Myocyte (in vitro differentiated cells): ENCODE measurements around the gene FAF1. TPM values are rescaled to one million over a fixed set of nuclear protein-coding genes. Genes with fewer than 3 reads are reported as not detected.
A peak's percentile ranks its signal among the peaks of the same experiment; 100 is the strongest.

Source experiments
- DNase-seq: peaks from one replicate; pipeline ENCODE4 v3.0.0-alpha.2; 2012; ENCODE audit warnings: low read depth
- total RNA-seq: library from RNA; depleted of rRNA; stranded (reverse); fragments of >200 nt; gene quantifications from 2 replicates; pipeline ENCODE4 v1.2.3, GENCODE V29; 2014

Gene FAF1
- total RNA-seq, 1 donor from 2014 or later: 60.2 TPM

- no peak for DNase-seq
Observed at GRCh38 chr1:50497007-50497406, 463.1 kb downstream of the FAF1 start.

DNA sequence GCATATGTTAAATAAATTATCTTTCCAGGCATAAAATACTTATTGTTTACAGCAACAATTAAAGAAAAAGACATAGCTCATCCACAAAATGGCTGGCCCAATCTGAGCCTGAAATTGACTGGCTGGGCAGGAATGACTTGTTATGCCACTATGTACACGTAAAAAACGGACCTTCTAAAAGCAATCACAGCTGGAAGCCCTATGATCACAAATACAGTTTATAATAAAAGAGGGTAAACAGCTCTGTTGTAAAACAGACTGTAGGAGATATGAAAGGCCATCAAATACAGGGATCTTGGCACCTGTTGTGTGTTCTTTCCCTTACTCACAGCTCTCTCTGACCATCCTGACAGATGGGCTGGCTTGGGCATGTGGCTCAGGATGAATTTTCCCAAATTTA lies 466.4 kb downstream of the FAF1 start:
- peak; percentile 45 for DNase-seq

- DNase-seq: peak; percentile 13
Observed at GRCh38 chr1:50492142-50492541, 467.9 kb downstream of the FAF1 start.

DNA sequence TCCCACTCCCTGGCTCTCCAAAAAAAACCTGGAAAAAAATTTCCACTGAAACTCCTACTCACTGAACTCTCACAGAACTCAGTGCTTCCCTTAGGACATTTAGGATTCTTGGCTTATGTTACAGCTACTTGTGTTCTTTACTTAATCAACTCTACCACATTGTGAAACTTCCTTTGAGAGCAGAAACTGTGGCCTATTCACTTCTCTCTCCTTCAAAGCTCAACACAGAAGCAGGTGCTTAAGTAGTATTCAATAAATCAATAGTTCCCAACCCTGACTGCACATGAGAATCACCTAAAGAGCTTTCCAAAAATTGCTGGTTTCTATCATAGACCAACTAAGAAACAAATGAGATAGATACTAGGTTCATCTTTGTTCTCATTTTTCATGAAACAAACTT lies 468.9 kb downstream of the FAF1 start:
- no peak for DNase-seq

DNA sequence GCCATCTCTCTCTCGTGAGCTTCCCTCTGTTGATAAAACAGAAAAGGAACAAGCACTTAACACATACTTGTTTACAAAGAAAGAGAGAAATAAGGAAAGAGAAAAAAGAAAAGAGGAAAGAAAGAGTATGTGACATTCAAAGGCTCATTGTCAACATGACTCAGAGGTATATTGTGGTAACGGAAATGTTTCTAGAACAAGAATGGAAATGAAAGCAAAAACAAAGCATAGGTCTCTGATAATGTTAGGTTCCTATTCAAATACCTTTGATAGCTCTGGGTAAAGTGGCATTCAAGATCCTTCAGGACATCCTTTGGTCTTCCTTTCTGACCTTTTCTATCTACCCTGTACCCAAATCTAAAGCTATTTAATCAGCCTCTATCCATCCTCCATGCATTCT lies 469.4 kb downstream of the FAF1 start:
- DNase-seq: no peak

DNA sequence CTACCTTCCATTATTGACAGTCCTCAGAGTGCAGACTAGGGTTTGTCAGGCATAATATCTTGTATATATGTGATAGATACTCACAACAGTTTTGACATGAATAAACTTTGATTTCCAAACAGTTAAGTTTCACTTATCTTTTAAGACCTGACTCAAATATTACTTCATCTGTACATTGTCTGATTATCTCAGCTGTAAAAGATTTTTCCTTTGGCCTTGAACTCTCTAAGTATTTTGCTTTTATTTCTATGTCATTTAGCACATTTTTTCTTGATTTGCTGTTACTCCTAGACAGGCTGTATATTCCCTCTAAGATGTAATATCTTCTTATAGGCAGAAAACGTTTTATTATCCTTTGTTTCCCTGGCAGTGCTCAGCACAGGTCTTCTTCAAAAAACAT lies 471.2 kb downstream of the FAF1 start:
- DNase-seq: no peak

DNA sequence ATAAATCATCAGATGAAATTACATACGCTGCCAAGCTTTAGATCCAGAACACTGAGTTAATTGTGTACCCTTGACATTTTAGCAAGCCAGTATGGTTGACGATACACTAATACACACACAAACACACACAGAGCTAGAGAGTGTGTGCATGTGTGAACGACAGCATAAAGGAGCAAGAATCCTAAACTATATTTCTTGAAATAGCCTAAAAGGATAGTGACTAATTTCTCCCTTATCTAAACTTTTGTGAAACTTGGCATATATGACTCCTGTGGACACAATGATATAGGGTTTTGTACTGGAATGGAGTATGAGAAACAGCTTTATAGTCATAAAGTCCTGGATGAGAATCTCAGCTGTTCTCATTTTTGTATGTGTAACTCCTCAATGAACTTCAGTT lies 471.7 kb downstream of the FAF1 start:
- no peak for DNase-seq

GRCh38 chr1:50487725-50488124 lies 472.3 kb downstream of the FAF1 start:
- no peak for DNase-seq

DNA sequence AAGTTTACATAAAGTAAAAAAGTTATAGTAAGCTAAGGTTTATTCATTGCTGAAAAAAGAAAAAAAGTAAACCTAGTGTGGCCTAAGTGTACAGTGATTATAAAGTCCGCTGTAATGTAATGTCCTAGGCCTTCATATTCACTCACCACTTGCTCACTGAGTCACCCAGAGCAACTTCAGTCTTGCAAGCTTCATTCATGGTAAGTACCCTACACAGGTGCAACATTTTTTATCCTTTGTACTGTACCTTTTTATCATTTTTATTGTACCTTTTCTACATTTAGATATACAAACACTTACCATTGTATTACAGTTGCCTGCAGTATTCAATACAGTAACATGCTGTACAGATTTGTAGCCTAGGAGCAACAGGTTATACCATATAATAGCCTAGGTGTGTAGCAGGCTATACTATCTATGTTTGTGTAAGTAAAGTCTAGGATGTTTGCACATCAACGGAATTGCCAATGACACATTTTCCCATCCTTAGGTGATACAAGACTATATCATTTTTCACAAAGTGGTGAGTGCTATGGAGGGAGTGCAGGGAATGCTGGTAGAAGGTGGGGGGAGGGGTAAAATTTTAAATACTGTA lies 478.8 kb downstream of the FAF1 start:
- DNase-seq: no peak

- no peak for DNase-seq
Observed at GRCh38 chr1:50476800-50477199, 483.3 kb downstream of the FAF1 start.

DNA sequence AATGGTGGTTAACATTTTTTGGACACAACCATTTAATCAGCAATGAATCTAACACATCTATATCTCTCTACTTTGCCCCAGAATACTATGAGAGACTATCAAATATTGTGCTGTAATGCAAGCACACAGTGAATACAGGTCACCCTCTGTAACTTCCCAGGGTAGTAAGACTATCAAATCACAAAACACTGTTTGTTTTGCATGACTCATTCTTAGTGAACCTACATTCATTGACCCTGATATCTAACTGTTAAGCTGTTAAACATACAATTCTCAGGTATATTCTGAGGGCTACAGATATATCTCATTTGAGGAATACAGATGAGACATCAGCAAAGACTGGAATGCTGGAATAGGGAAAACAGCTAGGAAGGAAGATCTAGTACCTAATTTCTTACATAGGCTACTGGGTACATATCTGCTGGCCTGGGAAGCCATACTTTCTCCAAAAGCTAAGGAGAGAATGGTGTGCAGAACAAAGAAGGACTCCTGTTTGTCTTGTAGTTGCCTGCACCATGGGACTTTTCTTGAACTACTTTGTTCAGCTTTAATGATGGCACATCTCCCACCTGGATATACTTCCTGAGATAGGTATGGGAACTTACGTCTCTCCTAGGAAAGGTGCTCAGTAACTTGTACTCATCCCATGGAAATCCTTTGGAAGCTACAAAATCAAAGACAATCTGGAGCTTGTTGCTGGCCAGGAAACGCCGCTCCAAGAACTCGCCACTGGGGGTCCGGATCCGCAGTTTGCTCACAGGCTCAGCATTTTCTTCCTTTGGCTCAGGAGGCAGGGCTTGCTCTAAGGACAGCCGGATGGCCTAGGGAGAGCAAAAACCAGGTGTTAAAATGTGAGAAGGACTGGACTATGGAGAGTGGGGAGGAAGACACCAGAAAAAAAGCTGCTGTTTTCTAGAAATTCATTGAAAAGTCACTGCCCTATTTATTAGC lies 484.9 kb downstream of the FAF1 start:
- DNase-seq: no peak

DNA sequence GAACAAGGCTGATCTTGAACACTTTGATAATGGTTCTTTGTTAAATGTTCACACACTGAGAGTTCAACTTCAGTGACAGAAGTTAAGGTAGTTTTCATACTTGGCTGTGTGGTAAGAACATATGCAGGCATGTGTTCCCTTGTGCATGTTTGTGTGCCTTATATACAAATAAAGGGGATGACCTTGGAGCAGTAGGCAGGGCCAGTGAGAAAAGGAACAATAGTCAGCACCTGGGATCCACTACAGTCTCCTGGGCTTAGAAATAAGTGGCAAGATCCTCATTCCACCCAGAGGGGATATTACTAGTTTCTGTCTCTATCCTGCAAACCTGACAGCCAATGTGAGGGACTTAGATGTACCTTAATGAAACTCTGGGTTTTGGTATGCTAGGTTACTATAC lies 486.6 kb downstream of the FAF1 start:
- DNase-seq: no peak

- no peak for DNase-seq
Observed at GRCh38 chr1:50471967-50472366, 488.1 kb downstream of the FAF1 start.

- DNase-seq: no peak
Observed at GRCh38 chr1:50462964-50463363, 497.1 kb downstream of the FAF1 start.

- DNase-seq: no peak
Observed at GRCh38 chr1:50458507-50458906, 501.6 kb downstream of the FAF1 start.

DNA sequence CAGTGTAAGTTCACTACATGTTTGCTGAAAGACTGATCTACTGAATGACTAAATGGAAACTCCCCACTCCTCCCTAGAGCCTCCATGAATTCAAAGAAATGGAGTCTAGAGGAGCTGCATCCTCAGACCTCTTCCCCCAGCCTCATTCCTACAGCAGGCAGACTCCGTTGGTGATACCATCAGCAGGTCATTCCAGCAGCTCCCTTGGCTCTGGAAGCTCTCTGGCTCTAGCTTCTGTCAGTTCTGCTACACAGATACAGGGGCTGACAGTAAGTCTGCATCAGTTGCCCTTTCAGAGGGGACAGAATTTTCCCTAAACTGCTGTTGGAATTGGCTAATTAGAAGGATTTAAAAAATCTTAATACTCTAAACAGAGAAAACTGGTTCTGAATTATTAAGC lies 505.2 kb downstream of the FAF1 start:
- no peak for DNase-seq

GRCh38 chr1:50453266-50453665 lies 506.8 kb downstream of the FAF1 start:
- DNase-seq: no peak

- DNase-seq: no peak
Observed at GRCh38 chr1:50452700-50453099, 507.4 kb downstream of the FAF1 start.

- no peak for DNase-seq
Observed at GRCh38 chr1:50450861-50451653, 509.0 kb downstream of the FAF1 start.

GRCh38 chr1:50447961-50448360 lies 512.1 kb downstream of the FAF1 start:
- DNase-seq: no peak

DNA sequence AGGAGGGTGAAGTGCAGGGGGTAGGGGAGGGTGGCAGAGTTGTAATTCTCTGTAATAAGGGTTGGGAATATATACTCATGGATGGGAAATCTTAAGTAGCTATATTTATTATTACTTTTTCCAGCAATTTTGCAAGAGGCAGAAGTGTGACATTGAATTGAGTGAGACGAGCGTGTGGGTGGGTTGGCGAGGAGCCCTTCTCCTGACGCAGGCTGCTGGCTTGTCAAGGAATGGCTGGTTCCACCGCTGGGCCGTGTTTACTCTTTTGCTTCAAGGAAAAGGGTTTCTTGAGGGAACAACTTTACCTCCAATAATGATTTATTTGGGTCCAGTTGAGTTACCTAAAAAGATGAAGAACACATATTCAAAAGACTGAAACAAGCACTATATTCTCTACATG lies 518.9 kb downstream of the FAF1 start:
- no peak for DNase-seq

DNA sequence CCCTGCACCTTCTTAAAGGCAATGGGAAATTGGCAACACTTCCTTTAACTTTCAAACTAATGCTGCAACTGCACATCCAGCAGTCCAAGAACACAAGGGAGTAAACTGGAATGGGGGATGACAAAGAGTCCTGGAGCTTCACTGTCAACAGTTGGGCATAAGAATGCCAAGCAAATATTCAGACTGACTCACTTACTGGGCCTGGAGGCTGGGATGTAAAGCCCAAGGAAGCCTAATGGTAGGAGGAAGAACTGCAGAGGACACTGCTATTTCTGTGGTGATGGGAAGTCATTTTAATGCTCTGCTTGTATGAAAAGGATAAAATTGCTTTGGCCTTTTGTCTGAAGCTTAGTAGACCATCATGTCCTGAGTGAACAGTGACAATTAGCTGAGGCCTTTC lies 521.1 kb downstream of the FAF1 start:
- no peak for DNase-seq
